HG03135 (cell line): ENCODE data around the gene MDFI.

ENCODE experiments used
- ATAC-seq: cut with Tn5 transposase; IDR thresholded peaks from one replicate; pipeline ENCODE4 v1.9.1; 2021; ENCODE audit warnings: mild to moderate bottlenecking, moderate library complexity; ENCODE audit not compliant: unreplicated experiment

The MDFI gene

DNA sequence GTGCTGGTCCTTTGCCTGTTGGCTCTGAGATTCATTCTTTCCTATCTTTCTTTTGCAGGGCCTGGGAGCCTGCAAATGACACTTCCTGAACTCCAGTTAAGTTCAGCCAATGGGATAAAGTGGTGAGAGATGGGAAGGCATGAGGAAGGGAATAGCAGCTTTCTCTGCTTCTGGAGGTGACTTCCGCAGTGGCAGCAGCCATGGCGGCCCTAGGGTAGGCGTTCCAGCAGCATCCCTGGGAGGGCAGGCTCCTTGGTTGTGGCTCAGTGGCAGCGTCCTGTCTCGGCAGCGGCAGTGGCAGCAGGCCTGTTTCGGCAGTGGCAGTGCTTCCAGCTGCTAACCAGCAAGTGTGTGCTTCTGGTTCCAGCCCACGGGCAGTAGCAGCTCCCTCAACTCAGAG, 7.3 kb upstream of the MDFI start:
- ATAC-seq: no peak

DNA sequence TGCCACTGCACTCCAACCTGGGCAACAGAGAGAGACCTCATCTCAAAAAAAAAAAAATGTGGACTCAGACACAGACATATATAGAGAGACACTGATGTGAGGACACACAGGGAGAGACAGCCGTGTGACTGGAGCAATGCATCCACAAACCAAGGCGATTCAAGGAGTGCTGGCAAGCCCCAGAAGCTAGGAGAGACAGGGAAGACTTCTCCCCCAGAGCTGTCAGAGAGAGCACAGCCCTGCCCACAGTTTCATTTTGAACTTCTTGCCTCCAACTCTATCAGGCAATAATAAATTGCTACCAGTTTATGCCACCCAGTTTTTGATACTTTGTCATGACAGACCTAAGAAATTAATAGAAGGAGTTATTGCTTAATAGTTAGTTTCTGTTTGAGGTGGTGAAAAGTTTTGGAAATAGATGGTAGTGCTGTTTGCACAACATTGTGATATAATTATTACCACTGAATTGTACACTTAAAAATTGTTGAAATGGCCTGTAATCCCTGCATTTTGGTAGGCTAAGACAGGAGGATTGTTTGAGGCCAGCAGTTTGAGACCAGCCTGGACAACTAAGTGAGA, 5.1 kb upstream of the MDFI start:
- ATAC-seq: no peak

DNA sequence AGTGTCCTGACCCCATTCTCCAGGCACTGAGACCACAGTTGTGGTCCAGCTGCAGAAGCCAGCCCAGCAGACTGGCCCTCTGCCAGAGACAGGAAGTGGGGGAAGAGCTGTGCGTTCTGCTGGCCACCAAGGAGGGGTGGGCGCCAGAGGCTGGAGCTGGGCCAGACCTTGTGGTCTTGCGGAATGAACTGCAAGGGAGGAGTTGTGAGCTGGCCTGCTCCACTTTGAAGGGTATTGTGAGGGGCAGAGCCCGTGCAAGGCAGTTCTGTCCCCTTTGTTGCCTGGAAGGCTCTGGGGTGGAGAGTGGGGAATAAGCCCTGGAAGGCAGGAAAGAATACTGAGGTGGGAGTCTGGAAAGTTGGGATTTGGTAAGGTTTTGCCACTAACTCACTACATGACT, 3.6 kb upstream of the MDFI start:
- ATAC-seq: no peak

DNA sequence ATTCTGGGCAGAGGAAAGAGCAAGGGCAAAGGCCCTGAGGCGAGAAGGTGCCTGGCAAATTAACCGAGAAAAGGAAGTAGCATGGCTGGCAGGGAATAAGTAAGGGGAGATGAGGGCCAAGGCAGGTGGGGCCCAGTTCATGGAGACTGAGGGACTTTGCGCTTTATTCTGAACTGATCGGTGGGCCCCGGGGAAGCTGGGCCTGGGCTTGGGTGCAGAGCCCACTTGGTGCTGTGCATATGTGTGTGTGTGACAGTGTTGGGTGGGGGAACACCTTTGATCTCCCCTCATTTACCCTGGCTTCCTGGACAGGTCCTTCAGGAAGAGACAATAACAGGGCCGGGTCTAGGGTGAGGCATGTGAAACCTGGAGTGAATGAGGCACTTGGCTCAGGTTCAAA, 2.9 kb upstream of the MDFI start:
- ATAC-seq: no peak

GRCh38 chr6:41636833-41637193, 1.5 kb upstream of the MDFI start:
- ATAC-seq: no peak

GRCh38 chr6:41637194-41638001, 870 bp upstream of the MDFI start:
- ATAC-seq: no peak

- no peak for ATAC-seq
These were observed 904 bp downstream of the MDFI start for GRCh38 chr6:41638935-41639808.

GRCh38 chr6:41639809-41640371, 1.6 kb downstream of the MDFI start:
- ATAC-seq: no peak

DNA sequence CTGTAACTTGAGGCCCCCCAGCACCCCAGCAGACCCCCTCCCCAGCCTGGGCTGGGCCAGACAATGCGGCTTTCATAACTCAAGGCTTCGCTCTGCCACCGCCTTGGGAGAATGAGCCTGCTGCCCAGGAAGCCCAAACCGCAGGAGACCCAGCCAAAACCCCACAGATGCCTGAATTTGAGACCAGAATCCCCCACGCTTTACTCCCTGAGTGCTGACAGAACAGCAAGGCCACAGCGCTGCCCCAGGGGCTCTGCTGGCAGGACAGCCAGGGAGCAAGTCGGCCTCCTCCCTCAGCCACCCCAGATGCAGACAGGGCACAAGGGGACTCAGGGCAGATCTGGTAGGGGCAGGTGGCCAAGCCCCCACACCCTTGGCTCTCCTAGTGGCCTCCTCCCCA, 2.2 kb downstream of the MDFI start:
- ATAC-seq: no peak

GRCh38 chr6:41641352-41641925, 3.2 kb downstream of the MDFI start:
- ATAC-seq: no peak

DNA sequence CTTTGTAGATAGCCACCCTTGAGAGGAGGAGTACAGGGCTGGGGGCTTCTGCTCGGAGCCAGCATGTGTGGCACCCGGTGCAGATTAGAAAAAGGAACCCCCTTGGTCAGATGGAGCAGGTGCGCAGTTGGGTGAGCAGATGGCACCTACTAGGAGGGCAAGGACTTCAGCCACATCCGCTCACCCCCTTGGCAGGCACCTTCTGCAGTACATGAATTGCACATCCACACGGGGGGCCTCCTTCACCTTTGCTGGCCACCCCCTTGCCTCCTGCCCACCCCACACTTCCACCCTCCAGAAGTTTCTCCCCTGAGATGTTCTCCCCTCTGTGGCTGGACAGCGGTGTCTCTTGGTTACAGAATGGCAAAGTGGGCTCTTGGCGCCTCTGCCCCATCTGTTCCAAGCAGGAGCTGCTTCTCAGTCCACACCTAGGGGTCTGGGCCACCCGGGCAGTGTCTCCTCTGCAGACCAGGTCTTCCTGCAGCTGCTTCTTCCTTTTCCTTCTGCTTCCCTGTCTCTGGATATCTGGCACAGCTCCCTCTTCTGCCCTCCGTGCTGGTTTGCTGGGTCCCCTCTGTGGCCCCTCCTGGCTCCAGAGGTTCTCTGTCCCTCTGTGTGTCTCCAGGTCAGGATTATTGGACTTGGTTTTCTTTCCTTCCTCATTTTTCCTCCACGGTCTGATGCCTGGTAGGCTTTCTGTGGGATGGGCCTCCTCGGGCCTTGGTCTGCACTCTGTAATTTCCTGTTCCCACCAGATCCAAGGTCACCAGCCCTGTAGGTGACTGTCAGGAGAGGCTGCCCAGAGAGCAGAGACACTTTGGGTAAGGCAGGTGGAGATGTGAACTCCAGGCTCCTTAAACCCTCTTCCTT, 4.1 kb downstream of the MDFI start:
- ATAC-seq: no peak

DNA sequence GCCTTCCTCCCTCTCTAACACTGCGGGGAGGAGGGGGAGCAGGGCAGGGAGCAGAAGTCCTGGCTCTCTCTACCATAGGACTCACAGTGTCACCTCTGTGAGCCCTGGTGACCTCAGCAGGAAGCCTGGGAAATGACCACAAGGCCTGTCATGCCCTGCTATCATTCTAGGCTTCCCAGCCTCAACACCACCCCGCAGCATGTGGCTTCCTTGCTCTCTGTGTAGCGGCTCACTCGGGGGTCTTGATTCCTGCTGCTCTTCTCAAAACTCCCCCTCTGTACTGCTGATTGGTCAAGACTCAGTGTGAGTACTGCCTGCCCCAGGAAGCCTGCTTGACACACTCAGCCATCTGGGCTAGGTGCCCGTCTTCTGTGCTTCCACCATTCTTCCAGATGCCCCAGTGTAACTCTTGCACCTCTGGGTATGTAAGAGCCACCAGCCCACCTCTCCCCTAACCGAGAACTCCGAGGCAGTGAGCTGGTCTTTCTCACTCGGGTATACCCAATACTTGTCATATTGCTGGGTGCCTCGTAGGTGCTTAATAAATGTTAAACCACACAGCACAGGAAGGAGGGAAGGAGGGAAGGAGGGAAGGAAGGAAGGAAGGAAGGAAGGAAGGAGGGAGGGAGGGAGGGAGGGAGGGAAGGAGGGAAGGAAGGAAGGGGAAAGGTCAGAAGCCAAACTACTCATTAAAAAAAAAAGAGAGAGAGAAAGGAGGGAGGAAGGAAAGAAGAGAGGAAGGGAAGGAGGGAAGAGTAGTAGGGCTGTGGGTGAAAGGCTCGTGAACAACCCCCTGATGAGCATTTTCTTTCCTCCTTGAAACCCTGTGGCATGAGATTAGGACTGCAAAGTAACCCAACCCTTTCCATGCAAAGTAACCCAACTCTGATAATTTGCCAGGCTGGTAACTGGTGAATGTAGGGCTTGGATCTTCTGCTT, 5.0 kb downstream of the MDFI start:
- no peak for ATAC-seq

- ATAC-seq: no peak
These were observed 5.6 kb downstream of the MDFI start for GRCh38 chr6:41643899-41644269.

- no peak for ATAC-seq
These were observed 6.1 kb downstream of the MDFI start for GRCh38 chr6:41644297-41644879.

- ATAC-seq: no peak
These were observed 6.8 kb downstream of the MDFI start for GRCh38 chr6:41645007-41645618.

DNA sequence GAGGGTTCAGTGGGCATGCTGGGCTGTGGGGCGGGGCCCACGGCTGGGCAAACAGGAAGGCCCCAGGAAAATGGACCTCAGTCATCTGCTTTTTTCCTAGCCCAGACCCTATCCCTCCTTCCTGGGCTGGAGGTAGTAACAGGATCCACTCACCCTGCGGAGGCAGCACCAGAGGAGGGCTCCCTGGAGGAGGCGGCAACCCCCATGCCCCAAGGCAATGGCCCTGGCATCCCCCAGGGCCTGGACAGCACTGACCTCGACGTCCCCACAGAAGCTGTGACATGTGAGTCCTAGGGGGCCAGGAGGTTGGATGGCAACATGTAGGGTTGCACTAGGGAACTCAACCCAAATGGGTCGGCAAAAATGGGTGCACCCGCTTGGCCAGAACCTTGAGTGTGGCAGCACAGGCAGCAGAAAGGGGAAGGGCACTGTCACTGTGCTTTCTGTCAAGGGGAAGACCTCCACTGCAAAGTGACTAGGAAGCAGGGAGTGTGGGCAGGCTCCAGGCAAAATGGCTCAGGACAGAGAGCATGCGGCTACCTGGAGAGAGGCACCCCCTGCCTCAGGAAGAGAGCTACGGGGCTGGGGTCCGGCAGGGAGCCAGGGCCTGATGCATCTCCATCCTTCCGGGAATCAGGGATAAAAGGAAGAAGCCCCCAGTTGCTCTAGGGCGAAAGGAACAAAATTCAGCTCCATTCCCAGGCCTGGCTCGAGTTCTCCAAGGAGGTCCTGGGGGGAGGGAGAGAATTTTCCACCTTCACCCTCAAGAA, 7.9 kb downstream of the MDFI start:
- ATAC-seq: no peak

GRCh38 chr6:41647061-41647511, 8.8 kb downstream of the MDFI start:
- ATAC-seq: no peak
